Right ventricle myocardium superior (tissue), 1 donor: ENCODE data around the gene MLLT1. TPM values are rescaled to one million over a fixed set of nuclear protein-coding genes. Genes with fewer than 3 reads are reported as not detected.
A peak's percentile ranks its signal among the peaks of the same experiment; 100 is the strongest.

Experiments
- ATAC-seq: fragments of 200-7000 bp; cut with Tn5 transposase; one replicate; pipeline ENCODE4 v1.9.1; 2020; ENCODE audit warnings: mild to moderate bottlenecking; ENCODE audit not compliant: poor library complexity
- DNase-seq: peaks from one replicate; pipeline ENCODE4 v3.0.0-alpha.2; 2020
- intact Hi-C: fragments of 100-400 bp; cut with DNase I; formaldehyde crosslinking; loops from one replicate; pipeline ENCODE4 v1.11.2; 2022
- total RNA-seq: library from RNA; stranded (reverse); fragmentation: NEBNext Ultra II Directional; extraction: Animal tissue kit (Norgen Biotek cat#: 25700); gene quantifications from one replicate; pipeline ENCODE4 v1.2.1, GENCODE V29; 2021
- donor health status: DM: no; HTN: yes; CAD: no; lungs with severe emphysema.

MLLT1 gene
- total RNA-seq, 1 donor from 2014 or later: 37.2 TPM

DNA sequence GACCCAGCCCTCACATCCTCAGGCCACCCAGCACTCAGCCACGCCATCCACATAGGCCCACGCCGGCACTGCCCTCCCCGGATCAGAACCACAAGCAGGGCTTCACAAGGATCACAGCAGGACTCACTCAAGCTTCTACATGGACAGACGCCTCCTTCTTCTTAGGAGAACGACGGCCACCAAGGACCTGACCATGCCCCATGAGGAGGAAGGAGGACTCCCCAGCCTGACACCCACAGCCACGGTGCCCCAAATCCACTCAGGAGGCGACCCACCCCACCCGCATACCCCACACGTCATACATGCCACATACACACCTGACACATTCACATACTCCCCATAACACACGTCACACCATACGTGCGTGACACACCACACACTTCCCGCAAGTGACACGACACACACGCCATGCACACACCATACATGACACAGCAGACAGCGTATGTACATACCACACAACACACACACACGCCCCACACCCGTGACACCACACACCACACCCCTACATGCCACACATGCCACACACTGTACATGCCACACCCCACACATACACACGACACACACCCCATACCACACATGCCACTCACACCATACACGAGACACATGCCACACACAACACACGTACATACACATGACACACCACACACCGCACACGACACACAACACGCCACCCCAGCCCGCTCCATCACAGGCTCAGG lies 50.4 kb downstream of the MLLT1 start:
- DNase-seq (peak; percentile 17), ATAC-seq (no peak)
- intact Hi-C loops: no loop called here

DNA sequence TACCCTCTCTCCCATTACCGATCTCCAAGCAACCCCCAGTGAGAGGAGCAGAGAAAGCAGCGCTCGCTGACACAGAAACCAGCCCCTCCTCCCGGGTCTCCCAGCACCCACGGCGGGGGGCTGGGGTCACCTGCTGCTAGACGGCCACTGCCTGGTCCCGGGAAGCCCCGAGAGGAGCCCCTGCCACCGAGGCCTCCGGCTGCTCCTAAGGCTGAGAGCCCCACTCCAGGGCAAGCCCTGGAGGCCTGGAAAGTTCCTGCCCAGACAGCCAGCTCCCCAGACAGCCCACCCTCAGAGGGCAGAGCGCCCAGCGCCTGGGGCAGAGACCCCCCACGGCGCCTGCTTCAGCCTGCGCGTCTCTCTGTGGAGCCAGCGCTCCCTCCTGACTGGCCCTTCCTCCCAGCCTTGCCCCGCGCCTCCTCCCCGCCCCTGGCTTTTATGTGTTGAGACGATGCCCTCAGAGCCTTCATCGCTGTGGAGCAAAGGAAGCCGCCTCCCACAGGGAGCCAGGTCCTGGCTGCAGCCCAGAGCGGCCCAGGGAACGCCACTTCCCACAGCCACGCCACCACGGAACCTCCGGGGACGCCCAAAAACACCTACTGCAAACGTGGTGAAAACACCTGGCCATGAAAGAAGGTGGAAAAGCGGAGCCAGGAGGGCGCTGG lies 51.1 kb downstream of the MLLT1 start:
- no peak for ATAC-seq
- intact Hi-C loops: no loop called here

DNA sequence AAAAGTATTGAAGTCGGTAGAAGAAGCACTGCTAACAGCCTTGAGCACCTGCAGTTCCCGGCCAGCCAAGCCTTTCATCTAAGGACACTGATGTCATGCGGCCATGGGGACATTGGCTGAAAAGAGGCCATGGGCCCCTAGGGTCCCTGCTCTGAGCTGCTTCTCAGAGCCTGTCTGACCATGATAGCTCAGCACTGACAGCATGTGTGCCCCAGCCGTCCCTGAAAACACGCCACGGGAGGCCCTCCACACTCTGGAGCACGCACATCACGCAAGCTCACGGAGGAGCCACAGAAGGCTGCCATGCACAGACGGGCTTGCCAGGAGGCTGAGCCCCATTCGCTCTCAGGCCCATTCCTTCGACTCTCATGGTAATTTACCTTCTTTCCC lies 51.8 kb downstream of the MLLT1 start:
- DNase-seq (peak; percentile 30), ATAC-seq (no peak)
- intact Hi-C loops: no loop called here

More for the DNA sequence above, 51.1 kb downstream of the MLLT1 start:
- DNase-seq: peak; percentile 15

DNA sequence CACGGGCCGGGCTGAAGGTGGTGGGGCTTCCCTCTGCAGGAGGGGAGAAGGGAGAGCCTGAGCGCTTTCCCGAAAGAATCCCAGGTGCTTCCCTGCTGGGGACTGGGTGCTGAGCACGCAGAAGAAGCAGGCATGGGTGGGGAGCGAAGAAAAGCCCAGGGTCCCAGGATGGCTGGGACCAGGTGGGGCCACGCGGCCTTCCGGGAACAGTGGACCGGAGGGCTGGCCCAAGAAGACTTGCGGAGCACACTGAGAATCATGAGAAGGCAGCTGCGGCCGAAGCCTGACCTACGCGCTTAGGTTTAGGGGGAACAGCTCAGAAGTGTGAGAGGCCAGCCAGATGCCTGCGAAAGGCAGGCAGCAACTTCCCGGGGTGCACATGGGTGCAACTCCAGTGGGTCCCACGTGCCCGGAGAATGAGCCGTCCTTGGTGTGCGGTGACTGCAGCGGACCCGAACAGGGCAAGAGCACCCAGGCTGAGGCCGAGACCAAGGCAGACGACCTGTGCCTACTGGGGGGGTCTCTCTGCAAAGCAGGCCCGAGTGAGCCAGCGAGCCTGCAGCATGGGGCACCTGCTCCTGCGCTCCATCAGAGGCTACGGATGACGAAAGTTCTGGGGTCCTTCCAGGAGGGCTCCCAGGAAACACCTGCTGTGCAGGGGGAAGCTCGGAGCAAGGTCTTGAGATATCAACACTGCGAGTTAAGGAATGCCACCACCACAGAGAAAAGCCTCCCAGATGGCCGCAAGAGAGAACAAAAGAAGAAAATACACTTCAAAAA lies 52.4 kb downstream of the MLLT1 start:
- intact Hi-C loops: no loop called here
- ATAC-seq: no peak
- peak; percentile 39 for DNase-seq

DNA sequence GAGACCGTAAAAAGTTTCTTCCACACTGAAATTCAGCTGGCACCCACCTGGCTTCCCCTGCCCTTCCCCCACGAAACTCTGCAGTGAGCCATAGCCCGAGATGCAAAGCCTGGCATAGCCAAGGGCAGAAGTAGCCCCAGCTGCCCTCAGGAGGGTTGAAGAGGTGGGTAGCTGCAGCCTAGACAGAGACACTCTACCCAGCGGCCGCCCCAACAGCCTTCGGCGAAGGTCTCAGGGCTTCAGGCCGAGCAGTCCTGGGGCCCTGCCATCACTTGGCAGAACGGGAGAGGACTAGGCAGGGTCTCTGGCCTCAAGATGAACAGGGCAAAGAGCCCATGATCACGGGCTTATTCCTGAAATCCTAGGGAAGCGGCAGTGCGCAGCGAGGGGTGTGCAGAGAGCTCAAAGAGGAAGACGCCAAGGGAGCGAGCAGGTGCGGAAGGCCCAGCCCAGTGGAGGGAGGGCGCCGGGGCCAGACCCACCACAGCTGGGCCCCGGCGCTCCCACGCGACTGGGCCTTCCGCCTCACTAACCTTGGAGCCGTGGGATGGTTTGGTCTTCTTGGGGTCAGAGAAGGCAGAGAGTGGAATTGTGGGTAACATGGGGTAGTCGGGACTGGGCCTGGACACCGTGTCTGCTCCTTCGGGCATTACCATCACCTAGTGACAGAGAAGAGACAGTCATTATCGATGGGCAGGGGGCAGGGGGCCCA lies 53.2 kb downstream of the MLLT1 start:
- DNase-seq (peak; percentile 19), ATAC-seq (no peak)
- intact Hi-C loops: no loop called here

DNA sequence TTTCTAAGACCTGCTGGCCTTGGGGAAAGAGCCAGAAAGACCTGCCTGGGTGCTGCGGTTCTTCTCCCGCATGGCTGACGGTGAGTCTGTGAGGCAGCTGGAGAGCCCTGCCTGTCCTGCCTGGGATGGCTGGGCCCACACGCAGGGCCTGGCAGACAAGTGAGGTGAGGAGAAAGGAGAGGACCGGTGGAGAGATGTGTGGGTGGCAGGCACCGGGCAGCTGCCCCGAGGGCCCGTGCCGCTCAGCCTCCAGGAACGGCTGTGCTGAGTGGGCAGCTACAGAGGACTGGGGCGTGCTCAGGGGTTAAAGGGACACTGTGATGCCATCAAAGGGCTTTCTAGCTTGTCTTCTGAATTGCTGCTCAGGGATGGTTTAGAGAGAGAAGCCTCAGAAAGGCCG lies 53.8 kb downstream of the MLLT1 start:
- DNase-seq: no peak
- intact Hi-C loops: no loop called here
- ATAC-seq: no peak

DNA sequence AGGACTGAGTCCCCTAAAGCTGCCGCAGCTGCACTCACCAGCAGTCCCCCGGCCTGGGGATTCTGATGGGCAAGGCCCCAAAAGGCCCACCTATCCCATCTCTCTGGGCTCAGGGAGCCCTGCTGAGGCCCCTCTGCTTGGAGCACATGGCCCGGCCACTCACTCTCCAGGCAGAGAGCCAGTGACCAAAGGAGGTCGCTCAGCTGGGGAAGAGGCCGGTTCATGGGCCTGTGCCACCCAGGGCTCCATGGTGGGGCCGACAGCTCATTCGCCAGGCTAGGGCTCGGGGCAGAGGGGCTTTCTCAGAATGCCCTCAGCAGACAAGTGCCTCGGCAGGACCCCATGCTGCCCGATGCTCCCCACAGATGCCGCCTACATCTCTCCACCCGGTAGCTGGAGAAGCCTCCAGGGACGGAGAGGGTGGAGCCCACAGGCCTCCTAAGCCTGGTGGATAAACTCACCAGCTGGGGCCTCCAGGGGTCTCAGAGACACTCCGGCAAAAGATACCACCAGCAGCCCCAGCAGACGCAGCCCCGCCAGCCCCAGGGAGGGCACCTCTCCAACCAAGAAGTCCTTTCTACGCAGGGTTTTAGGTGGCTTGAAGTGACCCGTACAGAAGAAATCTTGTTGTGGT lies 54.4 kb downstream of the MLLT1 start:
- ATAC-seq: no peak
- intact Hi-C loops: no loop called here
- DNase-seq: peak; percentile 36

DNA sequence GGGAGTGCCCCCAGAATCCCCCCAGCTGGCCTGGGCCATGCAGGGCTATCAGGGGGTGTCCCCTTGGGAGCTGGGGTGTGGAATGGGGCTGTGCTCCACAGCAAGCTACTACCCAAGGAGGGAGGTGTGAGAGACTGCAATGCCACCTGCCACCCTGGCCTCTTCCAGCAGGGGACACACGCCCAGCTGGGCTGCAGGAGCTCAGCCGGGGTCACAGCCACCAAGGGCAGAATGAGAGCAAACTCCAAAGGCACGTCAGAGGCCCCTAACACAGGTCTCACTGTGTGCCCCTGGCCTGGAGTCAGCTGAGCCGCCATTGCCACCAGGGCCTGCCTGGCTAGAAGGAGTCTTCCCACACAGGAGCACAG lies 55.5 kb downstream of the MLLT1 start:
- peak; percentile 36 for ATAC-seq
- DNase-seq: peak; percentile 41
- intact Hi-C loops: loop anchor here (5.0 kb wide), 1 partner anchor 53 kb away; the partner anchor contains the start of gene MLLT1

DNA sequence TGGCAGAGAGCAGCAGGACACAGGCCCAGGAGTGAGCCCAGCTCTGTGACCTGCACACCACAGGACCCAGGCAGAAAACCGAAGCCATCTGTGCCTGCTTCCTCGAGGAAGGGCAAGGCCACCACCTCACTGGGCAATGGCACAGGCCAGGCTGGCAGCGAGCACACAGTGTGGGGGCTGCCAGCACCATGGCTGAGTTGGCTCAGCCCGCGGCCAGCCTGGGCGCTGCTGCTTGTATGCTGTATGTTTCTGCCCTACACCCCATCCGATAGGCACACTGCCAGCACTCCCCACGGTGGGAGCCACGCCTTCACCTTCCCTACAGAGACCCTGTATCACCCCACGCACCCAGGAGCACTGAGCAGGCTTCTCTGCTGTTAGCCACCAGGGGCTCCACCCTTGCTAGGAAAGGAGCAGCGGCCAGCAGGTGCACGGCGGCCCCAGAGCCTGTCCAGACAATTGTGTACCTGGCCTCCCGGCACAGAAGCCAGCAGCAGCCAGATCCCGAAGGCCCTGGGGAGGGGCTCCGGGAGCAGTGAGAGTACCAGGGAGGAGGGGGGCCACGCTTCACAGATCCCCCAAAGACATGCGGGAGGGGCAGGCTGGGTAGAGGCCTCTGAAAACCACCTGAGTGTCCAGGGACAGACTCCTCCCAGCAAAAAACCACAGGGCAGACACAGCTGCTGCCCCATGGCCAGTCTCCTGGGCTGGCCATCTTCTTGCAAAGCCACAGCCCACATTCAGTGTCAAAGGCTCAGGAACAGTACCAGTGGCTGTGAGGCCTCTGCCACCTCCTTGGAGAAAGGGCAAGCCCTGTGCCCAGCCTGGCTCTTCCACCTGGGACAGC lies 56.1 kb downstream of the MLLT1 start:
- intact Hi-C loops: loop anchor here (5.0 kb wide), 1 partner anchor 54 kb away; the partner anchor contains the start of gene MLLT1
- DNase-seq (peak; percentile 50), ATAC-seq (peak; percentile 31)

DNA sequence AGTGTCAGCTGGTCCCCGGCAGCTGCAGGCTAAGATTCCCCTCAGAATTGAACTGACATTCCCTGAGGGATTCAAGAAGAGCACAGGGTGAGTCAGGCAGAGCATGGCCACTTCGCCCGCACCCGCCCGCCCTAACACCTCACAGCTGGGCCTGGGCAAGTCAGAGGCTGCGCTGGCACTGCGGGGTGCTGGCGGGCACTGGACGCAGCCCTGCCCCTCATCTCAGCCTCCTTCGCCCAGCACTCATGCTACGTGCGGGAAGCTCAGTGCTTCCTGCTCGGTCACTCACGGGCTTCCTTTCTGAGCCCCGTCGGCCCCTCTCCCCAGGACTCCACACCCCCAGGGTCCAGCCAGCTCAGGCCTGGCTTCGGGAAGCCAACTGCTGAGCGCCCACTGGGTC lies 56.9 kb downstream of the MLLT1 start:
- ATAC-seq (no peak), DNase-seq (peak; percentile 26)
- intact Hi-C loops: loop anchor here (5.0 kb wide), 1 partner anchor 54 kb away; the partner anchor contains the start of gene MLLT1

DNA sequence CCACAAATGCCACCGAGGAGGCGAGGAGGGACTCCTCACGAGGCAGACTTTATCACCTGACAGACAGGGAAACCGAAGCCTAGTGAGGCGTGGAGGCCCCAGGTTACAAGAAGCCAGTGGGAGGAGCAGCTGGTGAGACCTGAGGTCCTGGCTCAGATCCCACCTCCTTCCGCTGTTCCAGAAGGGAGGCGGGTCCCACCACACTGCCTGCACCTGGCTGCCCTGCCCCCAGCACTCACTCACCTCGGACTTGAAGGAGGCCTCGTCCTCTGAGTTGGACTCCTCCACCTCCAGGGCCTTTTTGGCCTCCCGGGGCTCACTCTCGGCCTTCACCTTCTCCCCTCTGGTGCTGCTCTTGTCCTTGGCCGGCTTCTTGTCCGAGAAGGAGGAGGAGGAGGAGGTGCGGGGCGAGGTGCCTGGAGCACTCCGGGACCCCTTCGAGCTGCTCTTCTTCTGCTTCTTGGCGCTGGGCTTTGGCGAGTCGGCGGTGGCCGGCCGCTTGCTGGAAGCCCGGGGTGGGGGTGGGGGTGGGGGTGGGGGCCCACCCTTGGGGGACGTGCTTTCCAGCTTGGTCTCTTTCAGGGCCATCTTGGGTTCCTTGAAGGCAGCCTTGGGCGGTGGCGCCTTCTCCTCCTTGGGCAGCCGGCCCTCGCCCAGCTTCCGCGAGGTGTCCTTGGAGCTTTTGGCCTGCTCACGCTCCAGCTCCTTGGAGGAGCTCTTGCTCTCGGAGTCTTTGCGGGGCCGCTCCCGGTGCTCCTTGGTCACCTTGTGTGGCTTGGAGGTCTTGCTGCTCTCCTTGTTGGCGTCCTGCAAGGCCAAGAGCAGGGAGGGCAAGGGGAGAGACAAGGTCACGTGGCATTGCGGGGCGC lies 57.7 kb downstream of the MLLT1 start:
- DNase-seq (no peak), ATAC-seq (no peak)
- intact Hi-C loops: loop anchor here (5.0 kb wide), 1 partner anchor 55 kb away; the partner anchor contains the start of gene MLLT1

DNA sequence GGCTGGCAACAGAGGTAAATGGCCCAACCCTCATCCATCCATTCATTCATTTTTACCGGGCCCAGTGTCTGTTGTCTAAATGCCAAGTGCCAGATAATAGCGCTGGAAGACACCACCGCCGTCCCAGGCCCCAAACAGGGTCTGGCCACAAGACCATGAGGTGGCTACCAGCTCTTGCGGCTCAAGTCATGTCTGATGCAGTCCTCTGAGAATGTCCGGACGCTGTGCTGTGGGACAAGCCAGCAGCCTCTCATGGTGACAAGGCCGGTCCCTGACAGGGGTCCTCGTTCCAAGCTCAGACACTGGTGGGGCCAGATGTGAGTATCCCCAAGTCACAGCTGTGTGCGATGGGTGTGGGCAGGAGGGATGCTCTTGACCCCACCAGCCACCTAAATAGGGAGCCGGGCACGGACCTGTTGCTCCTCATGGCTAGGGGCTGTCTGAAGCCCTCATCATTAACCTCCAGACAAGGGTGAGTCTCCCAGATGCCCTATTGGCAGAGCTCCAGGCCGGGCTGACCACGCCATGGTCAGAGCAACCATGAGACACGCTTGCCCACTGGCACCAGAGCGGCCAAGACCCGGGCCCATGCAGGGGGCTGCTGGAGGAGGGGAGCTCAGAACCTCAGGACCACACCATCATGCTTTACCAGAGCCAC lies 58.4 kb downstream of the MLLT1 start:
- no peak for ATAC-seq
- intact Hi-C loops: loop anchor here (5.0 kb wide), 1 partner anchor 56 kb away; the partner anchor contains the start of gene MLLT1
- no peak for DNase-seq

DNA sequence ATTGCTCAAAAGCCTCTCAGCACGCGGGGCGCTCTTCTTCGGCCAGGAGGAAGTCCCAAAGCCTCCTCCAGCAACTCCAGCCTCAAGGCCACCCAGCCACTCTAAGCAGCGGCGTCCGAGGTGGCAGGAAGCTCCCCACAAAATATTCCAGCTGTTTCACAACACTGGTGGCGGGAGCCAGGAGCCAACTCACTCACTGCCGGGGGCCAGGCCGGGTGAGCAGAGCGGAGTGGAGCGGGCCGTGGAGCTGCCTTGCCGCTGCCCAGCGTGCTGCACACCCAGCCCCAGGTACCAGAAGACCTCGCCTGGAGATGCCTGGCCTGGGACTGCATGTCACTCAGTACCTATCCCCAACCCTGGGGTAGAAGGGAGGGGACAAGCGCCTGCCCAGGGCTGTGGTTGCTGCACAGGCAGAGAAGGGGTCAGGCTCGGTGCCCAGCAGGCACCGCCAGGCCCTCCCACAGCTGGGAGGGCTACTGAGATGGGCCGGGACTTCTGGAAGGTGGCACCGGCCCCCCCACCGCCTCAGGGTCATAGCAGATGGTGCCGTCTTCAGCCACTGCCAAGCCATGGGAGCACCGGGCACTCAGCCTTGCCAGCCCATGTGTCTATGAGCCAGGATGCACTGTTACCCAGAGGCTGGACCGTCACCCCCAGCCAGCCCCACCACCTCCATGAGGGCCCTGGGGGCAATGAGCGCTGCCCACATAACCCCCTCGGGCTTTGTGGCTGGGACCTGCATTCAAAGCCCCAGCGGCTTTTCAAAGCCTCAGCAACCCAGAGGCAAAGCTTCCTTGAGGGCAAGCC lies 59.2 kb downstream of the MLLT1 start:
- DNase-seq: peak; percentile 81
- ATAC-seq: peak; percentile 48
- intact Hi-C loops: loop anchor here (5.0 kb wide), 1 partner anchor 57 kb away; the partner anchor contains the start of gene MLLT1

DNA sequence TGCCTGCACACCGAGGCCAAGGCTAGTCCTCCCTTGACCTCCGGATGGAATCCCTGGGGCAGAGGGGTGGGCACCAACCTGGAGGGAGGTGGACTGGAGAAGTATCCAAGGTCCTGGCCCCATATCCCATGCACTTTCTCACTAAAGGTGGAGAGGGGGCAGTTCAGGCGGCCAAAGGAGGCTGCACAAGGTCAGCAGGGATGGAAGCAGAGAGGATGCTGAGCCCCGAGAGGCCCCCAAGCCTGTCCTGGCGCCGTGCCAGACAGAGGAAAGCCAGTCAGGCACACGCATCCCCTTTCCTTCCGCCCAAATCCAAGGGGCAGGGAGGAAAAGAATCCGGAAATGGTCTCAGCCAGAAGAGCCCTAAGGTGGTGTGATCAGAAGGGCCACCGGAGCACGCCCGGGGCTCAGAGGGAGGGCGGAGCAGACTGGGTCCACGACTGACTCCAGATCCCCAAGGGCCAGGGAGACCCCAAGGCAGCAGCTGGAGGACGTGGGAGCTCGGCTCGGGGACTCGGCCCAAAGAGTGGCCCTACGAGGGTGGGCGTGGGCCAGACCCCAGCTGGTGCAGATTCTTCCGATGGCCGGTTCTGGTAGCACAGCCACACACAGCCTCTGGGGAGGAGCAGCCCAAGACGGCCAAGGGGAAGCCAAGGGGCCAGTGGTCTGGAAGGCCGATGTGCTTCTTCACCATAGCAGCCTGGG lies 60.0 kb downstream of the MLLT1 start:
- DNase-seq (no peak), ATAC-seq (no peak)
- intact Hi-C loops: loop anchor here (5.0 kb wide), 2 partner anchors 58 to 78 kb away; partner anchors contain the start of gene MLLT1

DNA sequence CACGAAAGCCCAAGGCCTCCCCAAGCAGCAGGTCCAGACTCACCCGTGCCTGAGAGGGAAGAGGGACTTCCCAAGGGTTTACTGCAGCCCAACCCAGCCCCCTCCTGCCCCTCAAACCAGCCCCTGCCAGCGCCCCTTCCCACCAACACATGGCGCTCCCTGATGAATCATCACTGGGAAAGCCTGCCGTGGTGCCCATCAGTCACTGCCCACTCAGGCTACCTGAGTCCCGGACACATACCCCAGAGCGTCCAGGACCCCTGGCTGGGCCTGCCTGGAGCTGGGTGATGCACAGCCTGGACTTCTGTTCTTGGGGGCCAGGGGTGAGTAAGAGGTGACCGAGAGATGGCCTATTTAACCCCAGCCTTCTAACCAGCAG lies 60.6 kb downstream of the MLLT1 start:
- ATAC-seq (no peak), DNase-seq (peak; percentile 36)
- intact Hi-C loops: loop anchor here (5.0 kb wide), 1 partner anchor 78 kb away; no protein-coding TSS in a partner anchor
